Measurements from ENCODE around the gene SLC27A6. TPM values are rescaled to one million over a fixed set of nuclear protein-coding genes. Genes with fewer than 3 reads are reported as not detected.

Gene SLC27A6
- total RNA-seq, 1 experiment from 2014 or later: not detected

GRCh38 chr5:128980917-128981316 is 15.6 kb downstream of the SLC27A6 start:
- ChIA-PET CTCF (no interaction called here), POLR2A (ENCODE audit: low non-redundant PET) (no interaction called here)
- Histone ChIP-seq H3K27ac (ENCODE audit: low read depth, low read length, poor library complexity, severe bottlenecking) (no peak overlapping the region), H3K4me1 (ENCODE audit: insufficient read depth, low read length, poor library complexity, severe bottlenecking) (no peaks in the 10 kb centered on the region), H3K4me3 (ENCODE audit: low read depth, low read length, poor library complexity, severe bottlenecking) (no peak overlapping the region), H3K36me3 (ENCODE audit: insufficient read depth, low read length, poor library complexity, severe bottlenecking) (no peaks in the 10 kb centered on the region), H3K9me3 (ENCODE audit: low read depth, low read length, poor library complexity, severe bottlenecking) (no peaks in the 10 kb centered on the region), H3K27me3 (replicated peaks; ENCODE audit: insufficient read depth, low read depth, low read length, poor library complexity) (no peaks in the 10 kb centered on the region)
- TF ChIP-seq CTCF (conservative IDR thresholded peaks at IDR 0.05; ENCODE audit: low read depth, low read length) (no peak), EZH2 (IDR thresholded peaks at IDR 0.05; ENCODE audit: borderline replicate concordance, low read depth, low read length, poor library complexity, severe bottlenecking) (no peak)
- no peak for DNase-seq (ENCODE audit: low spot score)
- BruUV-seq (replicated peaks): no TSS peak
- intact Hi-C loops (cut with micrococcal nuclease; ENCODE audit: unreplicated experiment): no loop called here

GRCh38 chr5:128984480-128984879 is 19.2 kb downstream of the SLC27A6 start:
- no peak for TF ChIP-seq EZH2 (IDR thresholded peaks at IDR 0.05; ENCODE audit: borderline replicate concordance, low read depth, low read length, poor library complexity, severe bottlenecking)
- no peak for TF ChIP-seq CTCF (conservative IDR thresholded peaks at IDR 0.05; ENCODE audit: low read depth, low read length)
- no peaks in the 10 kb centered on the region for H3K36me3 ChIP-seq (ENCODE audit: insufficient read depth, low read length, poor library complexity, severe bottlenecking)
- H3K4me1 ChIP-seq (ENCODE audit: insufficient read depth, low read length, poor library complexity, severe bottlenecking): no peaks in the 10 kb centered on the region
- no peaks in the 10 kb centered on the region for H3K9me3 ChIP-seq (ENCODE audit: low read depth, low read length, poor library complexity, severe bottlenecking)
- BruUV-seq (replicated peaks): no TSS peak
- no peak overlapping the region for H3K27ac ChIP-seq (ENCODE audit: low read depth, low read length, poor library complexity, severe bottlenecking)
- DNase-seq (ENCODE audit: low spot score): no peak
- ChIA-PET CTCF (no interaction called here), POLR2A (ENCODE audit: low non-redundant PET) (no interaction called here)
- no peaks in the 10 kb centered on the region for H3K27me3 ChIP-seq (replicated peaks; ENCODE audit: insufficient read depth, low read depth, low read length, poor library complexity)
- intact Hi-C loops (cut with micrococcal nuclease; ENCODE audit: unreplicated experiment): no loop called here
- no peak overlapping the region for H3K4me3 ChIP-seq (ENCODE audit: low read depth, low read length, poor library complexity, severe bottlenecking)

GRCh38 chr5:128988476-128988875 is 23.2 kb downstream of the SLC27A6 start:
- intact Hi-C loops (cut with micrococcal nuclease; ENCODE audit: unreplicated experiment): no loop called here
- TF ChIP-seq EZH2 (IDR thresholded peaks at IDR 0.05; ENCODE audit: borderline replicate concordance, low read depth, low read length, poor library complexity, severe bottlenecking) (no peak), CTCF (conservative IDR thresholded peaks at IDR 0.05; ENCODE audit: low read depth, low read length) (no peak)
- no peaks in the 10 kb centered on the region for H3K9me3 ChIP-seq (ENCODE audit: low read depth, low read length, poor library complexity, severe bottlenecking)
- no peak for DNase-seq (ENCODE audit: low spot score)
- ChIA-PET POLR2A (ENCODE audit: low non-redundant PET) (no interaction called here), CTCF (no interaction called here)
- no peaks in the 10 kb centered on the region for H3K27me3 ChIP-seq (replicated peaks; ENCODE audit: insufficient read depth, low read depth, low read length, poor library complexity)
- no peaks in the 10 kb centered on the region for H3K4me1 ChIP-seq (ENCODE audit: insufficient read depth, low read length, poor library complexity, severe bottlenecking)
- no peak overlapping the region for H3K4me3 ChIP-seq (ENCODE audit: low read depth, low read length, poor library complexity, severe bottlenecking)
- no peak overlapping the region for H3K27ac ChIP-seq (ENCODE audit: low read depth, low read length, poor library complexity, severe bottlenecking)
- no TSS peak for BruUV-seq (replicated peaks)
- no peaks in the 10 kb centered on the region for H3K36me3 ChIP-seq (ENCODE audit: insufficient read depth, low read length, poor library complexity, severe bottlenecking)

All from A673 (cell line).